Activated B cell treated with CpG ODN at 0.5 μM for 24 hours (primary cell): ENCODE results near the gene BPIFB1. TPM values are rescaled to one million over a fixed set of nuclear protein-coding genes. Genes with fewer than 3 reads are reported as not detected.

Experiments
- ATAC-seq: fragments of 200-7000 bp; cut with Tn5 transposase; one replicate; pipeline ENCODE4 v1.10.0; 2021; ENCODE audit warnings: low read depth, mild to moderate bottlenecking, moderate library complexity
- CTCF ChIA-PET: fragments of 350-600 bp; sonication (Branson Sonifier 250); formaldehyde crosslinking; loops from one replicate; lab custom pipeline; 2021; ENCODE audit warnings: antibody characterized with exemption; lab: Charles Lee
- POLR2A ChIA-PET: fragments of 350-600 bp; sonication (Branson Sonifier 250); formaldehyde crosslinking; loops from one replicate; lab custom pipeline; 2021; ENCODE audit warnings: antibody characterized with exemption; lab: Charles Lee
- DNase-seq: peaks from one replicate; pipeline ENCODE4 v3.0.0; 2022
- H3K27ac Mint-ChIP-seq: one replicate; pipeline ENCODE4 v1.8.0; 2020; ENCODE audit warnings: mixed read lengths
- H3K27me3 Mint-ChIP-seq: one replicate; pipeline ENCODE4 v1.8.0; 2021; ENCODE audit warnings: mixed read lengths
- H3K36me3 Mint-ChIP-seq: one replicate; pipeline ENCODE4 v1.8.0; 2021; ENCODE audit warnings: low read depth, mixed read lengths
- H3K4me1 Mint-ChIP-seq: one replicate; pipeline ENCODE4 v1.8.0; 2021; ENCODE audit warnings: mixed read lengths
- H3K4me3 Mint-ChIP-seq: one replicate; pipeline ENCODE4 v1.8.0; 2020; ENCODE audit warnings: mild to moderate bottlenecking, mixed read lengths
- H3K9me3 Mint-ChIP-seq: one replicate; pipeline ENCODE4 v1.8.0; 2020; ENCODE audit warnings: mixed read lengths
- CTCF ChIP-seq: fragments of 200-600 bp; IDR thresholded peaks from one replicate; pipeline ENCODE4 v1.8.0; 2022; ENCODE audit warnings: antibody characterized with exemption, mild to moderate bottlenecking
- intact Hi-C: fragments of 100-400 bp; cut with micrococcal nuclease; formaldehyde crosslinking; loops from one replicate; pipeline ENCODE4 v1.15.1; 2024
- total RNA-seq: library from RNA; stranded (reverse); gene quantifications from 2 replicates; pipeline ENCODE4 v1.2.3, GENCODE V29; 2022

Gene BPIFB1
- total RNA-seq, 1 donor from 2014 or later, result not detected

GRCh38 chr20:33308668-33309067 is 25.7 kb downstream of the BPIFB1 start:
- CTCF ChIA-PET, result no interaction called here
- Mint-ChIP-seq H3K36me3 (no peaks in the 10 kb centered on the region), H3K4me1 (no peaks in the 10 kb centered on the region), H3K27ac (no peak overlapping the region), H3K4me3 (no peak overlapping the region), H3K9me3 (no peaks in the 10 kb centered on the region), H3K27me3 (no peaks in the 10 kb centered on the region)
- intact Hi-C loops, result no loop called here
- POLR2A ChIA-PET, result no interaction called here
- ATAC-seq (no peak), DNase-seq (no peak)
- no peak for TF ChIP-seq CTCF

- Mint-ChIP-seq H3K4me1 (no peaks in the 10 kb centered on the region), H3K27ac (no peak overlapping the region), H3K27me3 (no peaks in the 10 kb centered on the region), H3K4me3 (no peak overlapping the region), H3K9me3 (no peaks in the 10 kb centered on the region), H3K36me3 (no peaks in the 10 kb centered on the region)
- ATAC-seq (no peak), DNase-seq (no peak)
- intact Hi-C loops, result no loop called here
- POLR2A ChIA-PET, result no interaction called here
- CTCF ChIA-PET, result no interaction called here
- TF ChIP-seq CTCF, result no peak
Measured at GRCh38 chr20:33309631-33310030, 26.6 kb downstream of the BPIFB1 start.

- Mint-ChIP-seq H3K9me3 (no peaks in the 10 kb centered on the region), H3K27ac (no peak overlapping the region), H3K27me3 (no peaks in the 10 kb centered on the region), H3K4me1 (no peaks in the 10 kb centered on the region), H3K4me3 (no peak overlapping the region), H3K36me3 (no peaks in the 10 kb centered on the region)
- CTCF ChIA-PET, result no interaction called here
- ATAC-seq (no peak), DNase-seq (no peak)
- intact Hi-C loops, result no loop called here
- POLR2A ChIA-PET, result no interaction called here
- TF ChIP-seq CTCF, result no peak
Measured at GRCh38 chr20:33310327-33310899, 27.4 kb downstream of the BPIFB1 start.

- Mint-ChIP-seq H3K4me1 (no peaks in the 10 kb centered on the region), H3K36me3 (no peaks in the 10 kb centered on the region), H3K27ac (no peak overlapping the region), H3K27me3 (no peaks in the 10 kb centered on the region), H3K4me3 (no peak overlapping the region), H3K9me3 (no peaks in the 10 kb centered on the region)
- intact Hi-C loops, result no loop called here
- CTCF ChIA-PET, result no interaction called here
- ATAC-seq (no peak), DNase-seq (no peak)
- POLR2A ChIA-PET, result no interaction called here
- TF ChIP-seq CTCF, result no peak
Measured at GRCh38 chr20:33311011-33311410, 28.0 kb downstream of the BPIFB1 start.

GRCh38 chr20:33311996-33312395 is 29.0 kb downstream of the BPIFB1 start:
- TF ChIP-seq CTCF, result no peak
- no peaks in the 10 kb centered on the region for H3K9me3 Mint-ChIP-seq
- ChIA-PET POLR2A (interaction anchor here (0.5 kb wide), 1 partner anchor 408 kb away, joined by 3 read pairs; no protein-coding TSS in a partner anchor), CTCF (no interaction called here)
- H3K36me3 Mint-ChIP-seq, result no peaks in the 10 kb centered on the region
- no peaks in the 10 kb centered on the region for H3K4me1 Mint-ChIP-seq
- H3K27me3 Mint-ChIP-seq, result no peaks in the 10 kb centered on the region
- no peak overlapping the region for H3K4me3 Mint-ChIP-seq
- H3K27ac Mint-ChIP-seq, result no peak overlapping the region
- intact Hi-C loops, result no loop called here
- ATAC-seq (no peak), DNase-seq (no peak)
